HG03457 (cell line): ENCODE data around the gene HELLS.
A peak's percentile ranks its signal among the peaks of the same experiment; 100 is the strongest.
"Not testable (repeated sequence)": the region's sequence is repeated elsewhere in the genome, so short reads cannot be mapped to it uniquely, and the experiment has no call there.

Experiments
- ATAC-seq: cut with Tn5 transposase; IDR thresholded peaks from one replicate; pipeline ENCODE4 v1.9.1; 2021; ENCODE audit warnings: moderate number of reproducible peaks; ENCODE audit not compliant: unreplicated experiment

The HELLS gene

DNA sequence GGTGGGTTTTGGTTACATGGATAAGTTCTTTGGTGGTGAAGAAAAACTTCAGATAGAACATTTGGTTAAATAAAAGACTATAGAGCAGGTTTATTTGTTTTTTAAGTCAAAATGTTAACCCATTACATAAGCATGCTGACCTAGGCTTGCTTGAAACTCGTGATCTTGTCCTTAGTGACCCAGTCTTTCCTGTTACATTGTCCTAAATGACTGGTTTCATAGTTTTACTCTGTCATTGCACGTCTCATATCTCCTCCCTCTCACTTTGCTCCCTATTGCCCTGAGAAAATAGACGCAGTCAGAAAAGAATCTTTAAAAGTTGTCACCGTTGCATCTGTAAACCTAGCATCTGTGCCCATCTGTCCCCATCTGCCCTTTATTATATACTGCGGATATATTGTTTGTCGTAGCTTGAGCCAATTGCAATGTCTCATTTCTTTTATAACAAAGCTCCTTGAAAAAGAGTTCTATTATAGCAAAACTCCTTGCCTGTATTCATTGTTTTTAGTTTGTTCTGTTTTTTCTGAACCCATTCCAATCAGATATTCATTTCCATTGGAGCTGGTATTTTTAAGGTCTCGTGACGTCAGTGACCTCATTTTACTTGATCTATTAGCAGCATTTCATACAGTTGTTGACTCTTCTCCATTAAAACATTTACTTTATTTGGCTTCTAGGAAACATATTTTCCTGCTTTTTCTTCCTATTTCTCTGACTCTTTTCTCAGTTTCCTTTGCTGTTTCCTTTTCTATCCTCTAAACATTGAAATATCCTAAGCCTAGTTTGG, 57.3 kb downstream of the HELLS start:
- no peak for ATAC-seq

DNA sequence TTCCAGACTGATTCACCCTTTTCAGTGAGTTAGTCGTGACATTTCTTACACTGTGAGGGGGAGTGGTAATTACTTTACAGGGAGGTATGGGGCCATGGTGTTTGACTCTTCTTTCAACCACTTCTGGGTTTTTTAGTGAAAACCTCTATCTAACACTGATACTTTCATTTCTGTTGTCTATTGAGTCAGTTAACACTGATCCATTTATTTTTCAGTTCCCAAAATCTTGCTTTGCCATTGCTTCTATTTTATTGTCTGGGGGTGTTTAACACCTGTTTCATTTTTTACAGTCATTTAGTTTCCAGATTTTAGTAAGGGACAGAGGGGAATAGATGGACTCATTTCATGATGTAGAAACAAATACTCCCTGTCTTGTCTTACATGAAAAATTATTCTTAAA, 61.5 kb downstream of the HELLS start:
- ATAC-seq: peak; percentile 75

DNA sequence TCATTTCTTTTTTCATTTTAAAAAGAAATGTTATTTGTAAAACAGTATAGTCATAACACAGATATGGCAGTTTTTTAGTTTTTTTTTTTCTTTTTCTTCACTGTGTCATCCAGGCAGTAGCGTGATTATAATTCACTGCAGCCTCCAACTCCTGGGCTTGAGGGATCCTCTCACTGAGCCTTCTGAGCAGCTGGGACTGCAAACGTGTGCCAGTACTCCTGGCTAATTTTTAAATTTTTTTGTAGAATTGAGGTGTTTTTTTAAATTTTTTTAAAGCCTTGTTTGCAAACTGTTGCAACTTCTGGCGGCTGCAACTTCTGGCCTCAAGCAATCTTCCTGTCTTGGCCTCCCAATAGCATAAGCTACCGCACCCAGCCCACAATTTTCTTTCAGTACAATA, 63.0 kb downstream of the HELLS start:
- no peak for ATAC-seq

DNA sequence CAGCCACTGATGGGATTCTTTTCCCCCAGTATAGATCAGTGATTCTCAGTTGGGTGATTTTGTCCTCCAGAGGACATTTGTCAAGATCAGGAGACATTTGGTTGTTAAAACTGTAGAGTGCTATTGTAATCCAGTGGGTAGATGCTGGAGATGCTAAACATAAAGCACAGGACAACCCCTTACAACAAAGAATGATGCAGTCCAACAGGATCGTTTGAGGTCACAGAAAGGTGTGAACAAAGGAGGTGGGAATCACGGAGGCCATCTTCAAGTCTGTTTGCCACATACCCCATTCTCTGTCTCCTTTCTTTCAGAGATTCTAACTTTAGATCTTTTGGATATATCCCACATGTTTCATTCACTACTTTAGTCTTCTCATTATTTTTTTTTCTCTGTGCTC, 69.0 kb downstream of the HELLS start:
- no peak for ATAC-seq

DNA sequence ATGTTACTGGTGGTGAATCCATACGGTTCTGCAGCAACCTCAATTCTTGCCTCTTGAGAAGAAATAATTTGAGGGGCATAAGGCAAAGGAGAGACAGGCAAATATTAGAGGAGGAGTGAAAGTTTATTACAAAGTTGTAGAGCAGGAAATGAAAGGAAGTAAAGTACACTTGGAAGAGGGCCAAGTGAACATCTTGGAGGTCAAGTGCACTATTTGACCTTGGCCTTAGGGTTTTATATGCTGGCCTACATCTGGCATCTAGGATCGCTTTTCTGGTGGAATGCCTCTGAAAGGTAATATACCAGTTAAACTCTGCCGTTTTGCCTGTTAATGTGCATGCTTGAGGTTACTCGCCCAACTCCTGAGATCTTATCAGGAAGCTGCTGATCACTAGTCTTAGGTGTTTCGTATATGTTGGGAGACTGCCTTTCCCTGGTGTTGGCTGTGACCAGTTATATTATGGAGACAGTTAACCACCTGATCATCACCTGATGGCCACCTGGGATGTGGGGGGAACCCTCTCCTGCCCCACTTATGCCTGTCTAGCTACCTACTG, 71.9 kb downstream of the HELLS start:
- no peak for ATAC-seq

DNA sequence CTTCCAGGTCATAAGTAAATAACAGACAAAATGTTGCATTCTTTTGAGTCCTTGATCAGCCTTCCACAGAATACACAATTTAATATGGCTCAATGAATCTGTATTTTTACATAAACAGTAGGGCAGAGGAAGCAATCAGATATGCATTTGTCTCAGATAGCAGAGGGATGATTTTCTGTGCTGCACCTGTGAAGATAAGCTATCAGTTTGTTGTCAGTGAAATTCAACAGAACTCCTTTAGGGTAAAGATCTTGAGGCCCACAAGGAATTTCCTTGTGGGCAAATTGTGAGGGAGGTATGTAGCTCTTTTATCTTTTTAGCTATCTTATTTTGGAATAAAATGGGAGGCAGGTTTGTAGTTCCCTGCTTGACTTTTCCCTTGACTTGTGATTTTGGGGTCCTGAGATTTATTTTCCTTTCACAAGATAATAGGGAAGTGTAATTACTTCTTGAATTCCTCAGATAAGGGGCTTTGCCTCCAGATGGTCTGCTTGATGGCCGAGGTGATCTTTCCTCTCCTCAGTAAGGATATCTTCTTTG, 77.1 kb downstream of the HELLS start:
- no peak for ATAC-seq

DNA sequence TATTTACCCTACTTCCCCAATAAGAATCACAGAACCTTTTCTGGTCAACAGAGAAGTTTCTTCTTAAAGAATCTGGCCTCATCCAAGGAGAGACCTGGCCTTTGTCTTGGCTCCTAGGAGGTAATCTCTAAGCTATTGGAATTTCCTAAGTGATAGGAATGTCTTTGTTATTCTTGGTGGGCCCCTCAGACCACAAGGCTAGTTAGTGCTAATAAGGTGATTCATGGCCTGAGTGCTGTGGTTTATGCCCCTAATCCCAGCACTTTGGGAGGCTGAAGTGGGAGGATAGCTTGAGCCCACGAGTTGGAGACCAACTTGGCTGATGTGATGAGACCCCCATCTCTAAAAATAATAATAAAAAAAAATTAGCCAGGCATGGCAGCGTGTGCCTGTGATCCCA, 78.0 kb downstream of the HELLS start:
- no peak for ATAC-seq

DNA sequence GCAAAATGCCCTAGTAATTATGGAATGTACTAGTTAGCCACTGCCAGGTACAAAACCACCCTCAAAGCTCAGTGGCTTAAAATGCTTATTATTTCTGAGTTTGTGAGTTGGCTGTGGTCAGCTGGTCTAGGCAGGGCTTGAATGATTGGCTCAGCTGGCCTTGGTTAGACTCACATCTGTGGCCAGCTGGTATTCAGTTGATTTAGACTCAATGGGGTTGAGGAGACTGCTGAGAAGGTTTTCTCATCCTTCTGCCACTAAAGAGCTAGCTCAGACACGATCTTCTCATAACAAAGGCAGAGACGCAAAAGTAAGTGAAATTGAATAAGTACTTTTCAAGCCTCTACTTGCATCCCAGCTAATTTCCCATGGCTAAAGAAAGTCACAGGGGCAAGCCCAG, 80.9 kb downstream of the HELLS start:
- ATAC-seq: no peak

DNA sequence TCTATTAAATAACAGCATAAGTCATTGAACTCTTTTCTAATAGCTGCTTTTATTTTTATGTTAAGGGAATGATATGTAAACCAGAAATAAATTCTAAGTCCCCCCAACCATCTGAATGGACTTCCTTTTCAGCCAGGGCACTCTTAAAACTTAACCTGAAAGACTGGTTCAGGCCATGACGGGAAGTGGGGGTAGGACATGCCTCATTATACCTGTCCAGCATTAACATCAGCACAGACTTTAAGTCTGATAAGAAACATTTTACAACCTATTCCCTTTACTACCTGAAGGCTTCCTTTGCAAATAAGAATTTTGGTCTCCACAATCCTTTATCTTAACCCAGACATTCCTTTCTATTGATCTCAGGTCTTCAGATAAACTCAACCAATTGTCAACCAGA, 81.9 kb downstream of the HELLS start:
- no peak for ATAC-seq

DNA sequence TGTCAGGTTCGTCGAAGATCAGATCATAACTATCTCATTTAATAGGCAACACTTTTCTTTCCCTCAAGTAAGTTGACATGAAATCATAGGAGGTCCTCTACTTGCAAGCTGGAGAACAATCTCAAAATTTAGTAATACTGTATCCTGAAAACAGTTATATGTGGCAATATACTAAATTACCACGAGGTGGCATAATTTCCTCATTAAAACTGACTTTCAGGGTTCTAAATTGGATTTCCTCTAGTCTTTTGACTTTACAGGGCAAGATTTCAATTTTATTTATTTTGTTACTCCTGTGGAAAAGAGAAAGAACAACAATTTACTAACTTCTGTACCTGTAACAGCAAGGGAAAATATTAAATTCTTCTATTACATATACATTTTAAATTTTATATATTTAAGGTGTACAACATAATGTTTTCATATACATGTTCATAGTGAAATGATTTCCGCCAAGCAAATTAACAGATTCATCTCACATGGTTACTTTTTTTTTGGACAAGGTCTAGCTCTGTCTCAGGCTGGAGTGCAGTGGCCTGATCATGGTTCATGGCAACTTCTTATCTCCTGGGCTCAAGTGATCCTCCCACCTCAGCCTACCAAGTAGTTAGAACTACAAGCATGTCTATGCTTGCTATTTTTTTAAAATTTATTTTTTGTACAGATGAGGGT, 84.6 kb downstream of the HELLS start:
- ATAC-seq: no peak

DNA sequence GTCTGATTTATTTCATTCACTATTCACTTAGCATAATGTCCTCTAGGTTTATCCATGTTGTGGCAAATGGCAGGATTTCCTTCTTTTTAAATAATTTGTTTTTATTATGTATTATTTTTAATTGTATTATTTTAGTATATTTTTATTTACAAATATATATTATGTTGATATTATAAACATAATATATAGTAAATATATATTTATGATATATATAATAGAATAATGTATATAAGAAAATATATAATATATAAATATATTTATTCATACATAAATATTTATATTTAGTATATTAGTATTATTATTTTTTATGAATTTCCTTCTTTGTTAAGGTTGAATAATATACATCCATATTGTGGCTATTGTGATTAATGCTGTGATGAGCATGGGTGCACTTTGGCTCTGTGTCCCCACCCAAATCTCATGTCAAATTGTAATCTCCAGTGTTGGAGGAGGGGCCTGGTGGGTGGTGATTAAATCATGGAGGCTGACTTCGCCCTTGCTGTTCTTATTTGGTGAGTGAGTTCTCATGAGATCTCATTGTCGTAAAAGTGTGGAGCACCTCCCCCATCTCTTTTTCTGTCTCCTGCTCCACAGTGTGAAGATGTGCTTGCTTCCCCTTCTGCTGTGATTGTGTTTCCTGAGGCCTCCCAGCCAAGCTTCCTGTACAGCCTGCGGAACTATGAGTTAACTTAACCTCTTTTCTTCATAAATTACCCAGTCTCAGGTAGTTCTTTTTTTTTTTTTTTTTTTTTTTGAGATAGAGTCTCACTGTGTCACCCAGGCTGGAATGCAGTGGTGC, 85.7 kb downstream of the HELLS start:
- no peak for ATAC-seq

DNA sequence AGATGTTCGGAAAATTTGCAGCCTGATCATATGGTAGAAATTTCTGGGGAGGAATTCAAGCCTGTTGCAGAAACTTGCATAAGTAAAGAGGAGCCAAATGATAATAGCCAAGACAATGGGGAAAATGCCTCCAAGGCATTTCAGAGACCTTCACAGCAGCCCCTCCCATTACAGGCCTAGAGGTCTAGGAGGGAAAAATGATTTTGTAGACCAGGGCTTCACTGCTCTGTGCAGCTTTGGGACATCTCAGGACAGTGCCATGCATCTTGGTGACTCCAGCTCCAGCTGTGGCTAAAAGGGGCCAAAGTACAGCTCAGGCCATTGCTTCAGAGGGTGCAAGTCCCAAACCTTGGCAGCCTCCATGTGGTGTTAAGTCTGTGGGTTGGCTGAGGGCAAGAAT, 87.4 kb downstream of the HELLS start:
- ATAC-seq: no peak

DNA sequence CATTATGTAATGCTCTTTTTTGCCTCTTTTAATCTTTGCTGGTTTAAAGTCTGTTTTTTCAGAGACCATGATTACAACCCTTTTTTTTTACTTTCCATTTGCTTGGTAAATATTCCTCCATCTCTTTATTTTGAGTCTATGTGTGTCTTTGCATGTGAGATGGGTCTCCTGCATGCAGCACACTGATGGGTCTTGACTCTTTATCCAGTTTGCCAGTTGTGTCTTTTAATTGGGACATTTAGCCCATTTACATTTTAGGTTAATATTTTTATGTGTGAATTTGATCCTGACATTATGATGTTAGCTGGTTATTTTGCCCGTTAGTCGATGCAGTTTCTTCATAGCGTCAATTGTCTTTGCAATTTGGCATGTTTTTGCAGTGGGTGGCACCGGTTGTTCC, 92.5 kb downstream of the HELLS start:
- not testable (repeated sequence) for ATAC-seq

DNA sequence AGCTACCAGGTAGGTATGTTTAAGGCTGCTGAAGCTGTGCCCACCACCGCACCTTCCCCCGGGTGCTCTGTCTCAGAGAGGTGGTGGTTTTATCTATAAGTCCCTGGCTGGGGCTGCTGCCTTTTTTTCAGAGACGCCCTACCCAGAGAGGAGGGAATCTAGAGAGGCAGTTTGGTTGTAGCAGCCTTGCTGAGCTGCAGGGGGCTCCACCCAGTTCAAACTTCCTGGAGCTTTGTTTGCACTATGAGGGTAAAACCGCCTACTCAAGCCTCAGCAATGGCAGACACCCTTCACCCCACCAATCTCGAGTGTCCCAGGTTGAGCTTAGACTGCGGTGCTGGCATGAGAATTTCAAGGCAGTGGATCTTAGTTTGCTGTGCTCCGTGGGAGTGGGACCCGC, 94.3 kb downstream of the HELLS start:
- ATAC-seq: no peak

DNA sequence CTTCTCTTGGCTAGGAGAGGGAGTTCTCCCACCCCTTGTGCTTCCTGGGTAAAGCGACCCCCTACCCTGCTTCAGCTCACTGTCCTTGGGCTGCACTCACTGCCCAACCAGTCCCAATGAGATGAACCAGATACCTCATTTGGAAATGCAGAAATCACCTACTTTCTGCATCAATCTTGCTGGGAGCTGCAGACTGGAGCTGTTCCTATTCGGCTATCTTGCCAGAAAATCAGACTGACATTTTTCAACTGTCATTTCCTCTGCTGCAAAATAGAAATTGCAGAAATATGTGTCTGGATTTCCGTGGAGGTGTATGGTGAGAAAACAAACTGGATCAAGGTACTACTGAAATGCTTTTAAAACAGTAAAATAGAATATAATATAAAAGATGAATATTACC, 95.0 kb downstream of the HELLS start:
- no peak for ATAC-seq

DNA sequence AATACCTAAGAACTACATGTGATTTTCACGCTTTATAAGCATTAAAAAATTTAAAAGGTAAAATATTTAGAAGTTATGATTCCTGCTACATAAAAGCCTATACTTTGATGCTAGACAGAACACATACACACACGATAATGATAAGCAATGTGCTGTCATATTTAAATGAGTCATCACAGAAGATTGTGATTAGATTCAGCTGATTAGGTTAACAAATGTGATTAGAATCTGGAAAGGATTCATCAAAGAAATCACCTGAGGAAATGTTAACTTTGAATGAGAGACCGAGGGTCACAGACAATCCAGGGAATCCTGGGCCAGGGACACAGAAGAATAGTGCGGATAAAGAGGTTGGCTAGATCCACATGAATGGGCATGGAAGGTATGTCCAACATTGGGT, 95.9 kb downstream of the HELLS start:
- no peak for ATAC-seq

DNA sequence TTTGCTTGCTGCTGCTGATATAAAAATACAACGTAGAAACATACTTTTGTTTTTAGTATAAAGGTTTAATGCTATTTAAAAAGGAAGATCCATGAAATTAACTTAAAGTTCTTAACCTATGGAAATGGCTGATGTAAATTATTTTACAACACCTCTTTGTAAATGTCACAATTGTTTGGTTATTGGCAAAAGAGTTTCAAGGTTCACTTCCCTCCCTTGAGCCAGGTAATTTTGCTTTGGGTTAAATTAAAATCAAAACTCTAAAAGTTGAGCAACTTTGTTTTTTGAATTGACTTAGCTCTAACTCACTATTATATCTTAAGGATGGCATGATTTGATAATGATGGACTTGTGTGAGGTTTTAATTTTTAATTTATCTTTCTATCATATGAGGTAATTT, 98.8 kb downstream of the HELLS start:
- no peak for ATAC-seq

DNA sequence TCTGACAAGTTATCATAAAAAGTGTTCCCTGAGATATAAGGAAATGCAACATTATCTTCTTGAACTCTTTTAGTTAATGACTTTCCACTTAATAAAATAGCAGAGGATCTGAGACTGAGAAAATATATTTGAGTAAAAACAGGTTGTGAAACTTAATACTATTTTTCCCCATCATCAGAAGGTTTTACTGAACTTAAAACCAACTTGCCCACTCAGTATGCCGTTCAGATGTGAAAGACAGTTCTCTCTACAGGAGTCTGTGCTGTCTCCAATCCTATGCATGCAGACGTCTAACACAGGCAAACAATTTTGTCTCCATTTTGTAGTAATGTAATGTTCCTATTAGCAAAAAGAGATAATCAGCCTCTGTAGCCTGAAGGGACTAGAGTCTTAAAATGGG, 99.7 kb downstream of the HELLS start:
- no peak for ATAC-seq
